Hepatocyte (in vitro differentiated cells): ENCODE data around the gene MAGI3.

Experiments used
- EZH2 ChIP-seq: fragments of 200-600 bp; sonication (generic); IDR thresholded peaks from 2 replicates; pipeline ENCODE4 v1.6.1; 2016; ENCODE audit warnings: antibody characterized with exemption, mild to moderate bottlenecking, borderline replicate concordance
- EZH2phosphoT487 ChIP-seq: fragments of 200-600 bp; sonication (generic); IDR thresholded peaks from one replicate; pipeline ENCODE4 v1.6.1; 2018; ENCODE audit warnings: antibody characterized with exemption, mild to moderate bottlenecking, low read depth, moderate library complexity; ENCODE audit not compliant: unreplicated experiment, severe bottlenecking
- TF ChIP-seq, protein P1 (sequence below): fragments of 200-600 bp; sonication (generic); IDR thresholded peaks from 2 replicates; pipeline ENCODE4 v1.5.1; 2016; ENCODE audit warnings: antibody characterized with exemption, mild to moderate bottlenecking; ENCODE audit not compliant: poor library complexity

DNA sequence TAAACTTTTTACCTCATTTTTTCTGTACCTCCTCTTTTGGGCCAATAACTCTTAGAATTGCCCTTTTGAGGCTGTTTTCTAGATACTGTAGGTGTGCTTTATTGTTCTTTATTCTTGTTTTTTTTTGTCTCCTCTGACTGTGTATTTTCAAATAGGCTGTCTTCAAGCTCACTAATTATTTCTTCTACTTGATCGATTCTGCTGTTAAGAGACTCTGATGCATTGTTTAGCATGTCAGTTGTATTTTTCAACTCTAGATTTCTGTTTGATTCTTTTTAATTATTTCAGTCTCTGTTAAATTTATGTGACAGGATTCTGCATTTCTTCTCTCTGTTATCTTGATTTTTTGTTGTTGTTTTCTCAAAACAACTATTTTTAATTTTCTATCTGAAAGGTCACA is 238.7 kb downstream of the MAGI3 start:
- no peak for TF ChIP-seq EZH2phosphoT487
- TF ChIP-seq, protein P1, sequence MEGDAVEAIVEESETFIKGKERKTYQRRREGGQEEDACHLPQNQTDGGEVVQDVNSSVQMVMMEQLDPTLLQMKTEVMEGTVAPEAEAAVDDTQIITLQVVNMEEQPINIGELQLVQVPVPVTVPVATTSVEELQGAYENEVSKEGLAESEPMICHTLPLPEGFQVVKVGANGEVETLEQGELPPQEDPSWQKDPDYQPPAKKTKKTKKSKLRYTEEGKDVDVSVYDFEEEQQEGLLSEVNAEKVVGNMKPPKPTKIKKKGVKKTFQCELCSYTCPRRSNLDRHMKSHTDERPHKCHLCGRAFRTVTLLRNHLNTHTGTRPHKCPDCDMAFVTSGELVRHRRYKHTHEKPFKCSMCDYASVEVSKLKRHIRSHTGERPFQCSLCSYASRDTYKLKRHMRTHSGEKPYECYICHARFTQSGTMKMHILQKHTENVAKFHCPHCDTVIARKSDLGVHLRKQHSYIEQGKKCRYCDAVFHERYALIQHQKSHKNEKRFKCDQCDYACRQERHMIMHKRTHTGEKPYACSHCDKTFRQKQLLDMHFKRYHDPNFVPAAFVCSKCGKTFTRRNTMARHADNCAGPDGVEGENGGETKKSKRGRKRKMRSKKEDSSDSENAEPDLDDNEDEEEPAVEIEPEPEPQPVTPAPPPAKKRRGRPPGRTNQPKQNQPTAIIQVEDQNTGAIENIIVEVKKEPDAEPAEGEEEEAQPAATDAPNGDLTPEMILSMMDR = no peak
- no peak for TF ChIP-seq EZH2
